HG03108 (cell line): ENCODE data around the gene EGLN1.

ENCODE experiments used
- ATAC-seq: cut with Tn5 transposase; IDR thresholded peaks from one replicate; pipeline ENCODE4 v1.9.1; 2021; ENCODE audit warnings: moderate library complexity; ENCODE audit not compliant: unreplicated experiment

EGLN1 gene

GRCh38 chr1:231401478-231401877, 20.6 kb downstream of the EGLN1 start:
- no peak for ATAC-seq

- no peak for ATAC-seq
Measured at GRCh38 chr1:231397886-231398671, 24.0 kb downstream of the EGLN1 start.

GRCh38 chr1:231396643-231397042, 25.4 kb downstream of the EGLN1 start:
- ATAC-seq, result no peak

GRCh38 chr1:231395998-231396390, 26.1 kb downstream of the EGLN1 start:
- ATAC-seq, result no peak

GRCh38 chr1:231395076-231395997, 26.8 kb downstream of the EGLN1 start:
- no peak for ATAC-seq

GRCh38 chr1:231393668-231394067, 28.4 kb downstream of the EGLN1 start:
- no peak for ATAC-seq

- ATAC-seq, result no peak
Measured at GRCh38 chr1:231392389-231393131, 29.5 kb downstream of the EGLN1 start.

- no peak for ATAC-seq
Measured at GRCh38 chr1:231390071-231390470, 32.0 kb downstream of the EGLN1 start.

GRCh38 chr1:231387770-231388669, 34.1 kb downstream of the EGLN1 start:
- no peak for ATAC-seq

GRCh38 chr1:231386466-231386865, 35.6 kb downstream of the EGLN1 start:
- ATAC-seq, result no peak

GRCh38 chr1:231385416-231385748, 36.7 kb downstream of the EGLN1 start:
- no peak for ATAC-seq

- ATAC-seq, result no peak
Measured at GRCh38 chr1:231384696-231385415, 37.2 kb downstream of the EGLN1 start.

- ATAC-seq, result no peak
Measured at GRCh38 chr1:231383159-231383860, 38.8 kb downstream of the EGLN1 start.

- ATAC-seq, result no peak
Measured at GRCh38 chr1:231382426-231382825, 39.7 kb downstream of the EGLN1 start.

- ATAC-seq, result no peak
Measured at GRCh38 chr1:231381729-231382128, 40.4 kb downstream of the EGLN1 start.

GRCh38 chr1:231376875-231377549, 45.1 kb downstream of the EGLN1 start:
- ATAC-seq, result peak; percentile 71

GRCh38 chr1:231376101-231376500, 46.0 kb downstream of the EGLN1 start:
- no peak for ATAC-seq

- no peak for ATAC-seq
Measured at GRCh38 chr1:231374394-231374793, 47.7 kb downstream of the EGLN1 start.

GRCh38 chr1:231372501-231372900, 49.6 kb downstream of the EGLN1 start:
- no peak for ATAC-seq
